Fibroblast of skin of right biceps (primary cell): ENCODE data around the gene EPHB6.

ENCODE experiments used
- DNase-seq: peaks from one replicate; pipeline ENCODE4 v3.0.0-alpha.2; 2013

EPHB6 gene

DNA sequence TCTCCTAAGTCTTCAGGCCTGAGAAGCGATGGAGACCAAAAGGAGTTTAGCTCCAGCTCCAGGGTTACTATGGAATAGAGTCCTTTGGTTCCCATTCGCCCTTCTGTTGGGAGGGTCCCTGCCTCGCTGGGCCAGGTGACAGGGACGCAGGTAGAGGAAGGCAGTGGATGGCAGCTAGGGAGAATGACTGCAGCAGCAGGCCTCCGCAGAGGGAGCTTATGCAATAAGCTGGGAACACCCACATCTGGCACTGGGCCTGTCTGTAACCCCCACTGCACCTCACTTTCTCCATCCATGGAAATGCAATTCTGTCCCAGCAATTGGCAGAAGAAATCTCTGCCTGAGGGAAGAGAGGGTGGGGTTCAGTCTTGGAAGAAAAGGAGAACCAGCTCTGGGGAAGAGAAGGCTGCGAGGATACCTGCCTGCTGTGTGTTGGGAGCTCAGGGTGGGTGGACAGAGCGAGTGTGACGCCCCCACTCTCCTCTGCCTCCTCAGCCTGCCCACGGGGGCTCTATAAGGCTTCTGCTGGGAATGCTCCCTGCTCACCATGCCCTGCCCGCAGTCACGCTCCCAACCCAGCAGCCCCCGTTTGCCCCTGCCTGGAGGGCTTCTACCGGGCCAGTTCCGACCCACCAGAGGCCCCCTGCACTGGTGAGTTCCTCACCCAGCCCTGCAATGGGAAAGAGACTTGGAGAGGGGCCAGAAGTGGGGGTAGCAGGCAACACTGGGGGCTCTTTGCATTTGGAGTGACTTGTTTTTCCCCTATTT lies 10.3 kb downstream of the EPHB6 start:
- no peak for DNase-seq

DNA sequence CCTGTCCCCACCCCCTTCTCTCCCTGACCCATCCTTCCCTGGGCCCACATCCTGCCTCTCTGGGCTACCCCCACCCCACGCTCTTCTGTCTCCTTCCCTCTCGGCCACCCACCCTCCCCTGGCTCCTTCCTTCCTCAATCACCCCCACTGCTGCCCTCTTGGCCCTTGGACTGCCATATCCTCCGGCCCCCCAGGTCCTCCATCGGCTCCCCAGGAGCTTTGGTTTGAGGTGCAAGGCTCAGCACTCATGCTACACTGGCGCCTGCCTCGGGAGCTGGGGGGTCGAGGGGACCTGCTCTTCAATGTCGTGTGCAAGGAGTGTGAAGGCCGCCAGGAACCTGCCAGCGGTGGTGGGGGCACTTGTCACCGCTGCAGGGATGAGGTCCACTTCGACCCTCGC lies 10.9 kb downstream of the EPHB6 start:
- DNase-seq, result no peak

DNA sequence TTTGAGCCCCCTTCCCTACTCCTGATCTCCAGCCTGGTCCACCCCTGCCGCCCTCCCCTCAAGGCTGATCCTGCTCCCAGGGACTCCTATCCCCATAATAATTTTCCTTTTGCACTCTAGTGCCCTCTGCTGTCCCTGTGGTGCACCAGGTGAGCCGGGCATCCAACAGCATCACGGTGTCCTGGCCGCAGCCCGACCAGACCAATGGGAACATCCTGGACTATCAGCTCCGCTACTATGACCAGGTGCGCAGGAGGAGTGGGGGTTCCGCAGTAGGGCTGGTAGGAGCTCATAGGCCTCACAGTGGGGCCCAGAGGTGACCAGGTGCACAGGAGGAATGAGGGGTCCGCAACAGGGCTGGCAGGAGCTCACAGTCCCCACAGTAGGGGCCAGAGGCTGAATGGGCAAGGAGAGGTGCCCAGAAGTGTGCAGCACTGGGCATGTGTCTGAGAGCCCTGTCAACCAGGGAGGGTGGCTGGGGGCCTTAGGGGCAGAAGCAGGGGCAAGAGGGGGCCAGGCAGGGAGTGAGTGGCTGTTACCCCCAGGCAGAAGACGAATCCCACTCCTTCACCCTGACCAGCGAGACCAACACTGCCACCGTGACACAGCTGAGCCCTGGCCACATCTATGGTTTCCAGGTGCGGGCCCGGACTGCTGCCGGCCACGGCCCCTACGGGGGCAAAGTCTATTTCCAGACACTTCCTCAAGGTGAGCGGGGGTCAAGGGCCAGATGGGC lies 11.7 kb downstream of the EPHB6 start:
- peak; percentile 11 for DNase-seq

DNA sequence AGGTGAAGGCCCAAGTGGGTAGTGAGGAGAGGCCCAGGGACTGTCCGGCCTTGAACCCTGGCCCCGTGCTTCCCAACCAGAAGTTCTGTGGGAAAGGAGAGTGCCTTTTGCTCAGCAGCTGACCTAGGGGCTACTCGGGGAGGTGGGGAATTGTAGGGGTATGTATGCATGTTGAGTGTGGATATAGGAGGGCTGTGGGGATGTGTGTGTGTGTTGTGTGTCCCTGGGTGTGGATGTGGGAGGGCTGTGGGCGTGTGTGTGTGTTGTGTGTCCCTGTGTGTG lies 12.2 kb downstream of the EPHB6 start:
- DNase-seq, result no peak

DNA sequence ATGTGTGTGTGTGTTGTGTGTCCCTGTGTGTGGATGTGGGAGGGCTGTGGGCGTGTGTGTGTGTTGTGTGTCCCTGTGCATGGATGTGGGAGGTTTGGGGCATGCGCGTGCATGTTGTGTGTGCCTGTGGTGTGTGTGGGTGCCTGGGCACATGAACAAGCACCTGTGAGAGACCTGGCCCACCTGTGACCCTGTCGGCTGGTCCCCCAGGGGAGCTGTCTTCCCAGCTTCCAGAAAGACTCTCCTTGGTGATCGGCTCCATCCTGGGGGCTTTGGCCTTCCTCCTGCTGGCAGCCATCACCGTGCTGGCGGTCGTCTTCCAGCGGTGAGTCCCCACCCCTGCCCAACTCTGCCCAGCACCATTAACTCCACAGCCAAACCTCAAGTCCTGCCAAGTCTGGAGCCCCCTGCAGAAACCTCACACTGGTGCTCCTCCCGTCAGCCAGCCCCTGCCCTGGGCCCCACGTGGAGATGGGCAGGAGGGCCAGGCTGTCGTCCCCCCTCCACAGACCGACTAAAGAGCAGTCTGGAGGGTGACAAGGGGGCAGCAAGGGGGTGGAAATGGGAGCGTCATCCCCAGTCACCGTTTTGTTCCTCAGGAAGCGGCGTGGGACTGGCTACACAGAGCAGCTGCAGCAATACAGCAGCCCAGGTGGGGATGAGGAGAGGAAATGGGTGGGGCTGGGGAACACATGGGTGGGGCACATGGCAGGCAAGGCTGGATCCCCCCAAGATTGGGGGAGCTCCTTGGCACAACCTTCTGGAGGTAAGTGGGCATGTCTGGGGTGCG lies 12.7 kb downstream of the EPHB6 start:
- no peak for DNase-seq

DNA sequence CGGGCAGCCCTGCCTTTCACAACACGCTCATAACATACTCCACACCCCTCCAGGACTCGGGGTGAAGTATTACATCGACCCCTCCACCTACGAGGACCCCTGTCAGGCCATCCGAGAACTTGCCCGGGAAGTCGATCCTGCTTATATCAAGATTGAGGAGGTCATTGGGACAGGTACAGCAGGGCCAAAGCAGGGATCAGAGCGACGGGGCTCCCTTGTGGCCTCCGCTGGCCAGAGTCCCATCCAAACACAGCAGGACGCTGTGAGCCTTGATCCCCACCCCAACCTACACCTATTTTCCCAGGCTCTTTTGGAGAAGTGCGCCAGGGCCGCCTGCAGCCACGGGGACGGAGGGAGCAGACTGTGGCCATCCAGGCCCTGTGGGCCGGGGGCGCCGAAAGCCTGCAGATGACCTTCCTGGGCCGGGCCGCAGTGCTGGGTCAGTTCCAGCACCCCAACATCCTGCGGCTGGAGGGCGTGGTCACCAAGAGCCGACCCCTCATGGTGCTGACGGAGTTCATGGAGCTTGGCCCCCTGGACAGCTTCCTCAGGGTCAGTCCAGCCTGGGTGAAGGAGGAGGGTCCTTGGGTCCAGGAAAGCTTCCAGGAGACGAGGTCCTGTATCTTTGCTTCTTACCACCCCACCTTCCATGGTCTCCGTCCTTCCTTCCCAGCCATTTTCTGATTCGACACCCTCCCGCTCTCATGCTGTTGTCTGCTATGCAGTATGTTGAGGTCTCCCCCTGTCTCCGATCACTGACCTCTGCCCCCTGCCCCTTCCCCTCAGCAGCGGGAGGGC lies 13.5 kb downstream of the EPHB6 start:
- no peak for DNase-seq

DNA sequence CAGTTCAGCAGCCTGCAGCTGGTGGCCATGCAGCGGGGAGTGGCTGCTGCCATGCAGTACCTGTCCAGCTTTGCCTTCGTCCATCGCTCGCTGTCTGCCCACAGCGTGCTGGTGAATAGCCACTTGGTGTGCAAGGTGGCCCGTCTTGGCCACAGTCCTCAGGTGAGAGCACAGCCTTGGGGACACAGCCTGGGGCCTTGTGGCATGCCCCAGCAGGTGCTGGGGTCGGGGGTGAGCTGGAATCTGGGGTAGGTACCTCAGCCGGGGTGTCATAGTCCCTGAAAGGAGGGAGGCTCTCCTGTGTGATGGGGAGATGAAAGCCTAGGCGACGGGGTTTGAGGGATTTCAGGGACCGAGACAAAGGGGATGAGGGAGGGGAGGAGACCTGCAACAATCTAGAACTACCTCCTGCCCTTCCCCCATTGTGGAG lies 14.1 kb downstream of the EPHB6 start:
- no peak for DNase-seq

DNA sequence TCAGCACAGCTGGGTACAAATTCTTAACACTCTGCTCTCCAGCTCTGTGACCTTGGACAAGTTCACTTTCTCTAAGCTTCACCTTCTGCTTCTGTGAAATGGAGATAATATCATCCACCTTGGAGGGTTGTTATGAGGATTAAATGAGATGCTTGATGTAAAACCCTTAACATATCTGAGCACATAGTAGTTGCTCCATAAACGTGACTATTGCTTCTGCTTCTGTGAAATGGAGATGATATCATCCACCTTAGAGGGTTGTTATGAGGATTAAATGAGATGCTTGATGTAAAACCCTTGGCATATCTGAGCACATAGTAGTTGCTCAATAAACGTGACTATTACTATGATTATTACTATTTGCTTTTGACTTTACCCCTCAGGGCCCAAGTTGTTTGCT lies 14.6 kb downstream of the EPHB6 start:
- DNase-seq, result no peak

DNA sequence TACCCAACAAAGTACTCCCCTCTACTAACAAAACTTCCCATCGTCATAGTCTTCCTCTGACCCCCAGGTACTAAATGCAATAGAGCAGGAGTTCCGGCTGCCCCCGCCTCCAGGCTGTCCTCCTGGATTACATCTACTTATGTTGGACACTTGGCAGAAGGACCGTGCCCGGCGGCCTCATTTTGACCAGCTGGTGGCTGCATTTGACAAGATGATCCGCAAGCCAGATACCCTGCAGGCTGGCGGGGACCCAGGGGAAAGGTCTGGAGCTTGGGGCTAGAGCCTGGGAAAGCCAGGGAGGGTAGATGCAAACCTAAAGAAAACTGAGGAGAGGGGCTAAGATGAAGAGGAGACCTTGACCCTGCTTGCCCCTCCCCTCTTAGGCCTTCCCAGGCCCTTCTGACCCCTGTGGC lies 15.3 kb downstream of the EPHB6 start:
- no peak for DNase-seq

DNA sequence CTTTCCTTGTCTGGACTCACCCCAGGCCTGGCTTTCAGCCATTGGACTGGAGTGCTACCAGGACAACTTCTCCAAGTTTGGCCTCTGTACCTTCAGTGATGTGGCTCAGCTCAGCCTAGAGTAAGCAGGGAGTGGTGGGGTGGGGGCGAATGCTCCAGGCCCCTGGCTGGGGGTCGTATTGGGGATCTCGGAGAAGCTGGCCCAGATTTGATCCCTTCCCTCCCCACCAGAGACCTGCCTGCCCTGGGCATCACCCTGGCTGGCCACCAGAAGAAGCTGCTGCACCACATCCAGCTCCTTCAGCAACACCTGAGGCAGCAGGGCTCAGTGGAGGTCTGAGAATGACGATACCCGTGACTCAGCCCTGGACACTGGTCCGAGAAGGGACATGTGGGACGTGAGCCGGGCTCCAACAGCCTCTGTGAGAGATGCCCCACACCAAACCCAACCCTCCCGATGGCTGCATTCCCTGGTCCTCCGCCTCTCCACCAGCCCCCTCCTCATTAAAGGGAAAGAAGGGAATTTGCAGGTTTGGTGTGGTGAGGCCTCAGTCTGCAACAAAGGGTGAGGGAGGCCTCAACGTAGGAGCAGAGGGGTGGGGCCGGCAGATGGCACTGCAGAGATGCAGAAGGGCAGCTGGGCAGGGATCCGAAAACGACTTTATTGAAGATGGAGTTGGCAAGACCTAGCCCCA lies 15.8 kb downstream of the EPHB6 start:
- DNase-seq, result no peak

DNA sequence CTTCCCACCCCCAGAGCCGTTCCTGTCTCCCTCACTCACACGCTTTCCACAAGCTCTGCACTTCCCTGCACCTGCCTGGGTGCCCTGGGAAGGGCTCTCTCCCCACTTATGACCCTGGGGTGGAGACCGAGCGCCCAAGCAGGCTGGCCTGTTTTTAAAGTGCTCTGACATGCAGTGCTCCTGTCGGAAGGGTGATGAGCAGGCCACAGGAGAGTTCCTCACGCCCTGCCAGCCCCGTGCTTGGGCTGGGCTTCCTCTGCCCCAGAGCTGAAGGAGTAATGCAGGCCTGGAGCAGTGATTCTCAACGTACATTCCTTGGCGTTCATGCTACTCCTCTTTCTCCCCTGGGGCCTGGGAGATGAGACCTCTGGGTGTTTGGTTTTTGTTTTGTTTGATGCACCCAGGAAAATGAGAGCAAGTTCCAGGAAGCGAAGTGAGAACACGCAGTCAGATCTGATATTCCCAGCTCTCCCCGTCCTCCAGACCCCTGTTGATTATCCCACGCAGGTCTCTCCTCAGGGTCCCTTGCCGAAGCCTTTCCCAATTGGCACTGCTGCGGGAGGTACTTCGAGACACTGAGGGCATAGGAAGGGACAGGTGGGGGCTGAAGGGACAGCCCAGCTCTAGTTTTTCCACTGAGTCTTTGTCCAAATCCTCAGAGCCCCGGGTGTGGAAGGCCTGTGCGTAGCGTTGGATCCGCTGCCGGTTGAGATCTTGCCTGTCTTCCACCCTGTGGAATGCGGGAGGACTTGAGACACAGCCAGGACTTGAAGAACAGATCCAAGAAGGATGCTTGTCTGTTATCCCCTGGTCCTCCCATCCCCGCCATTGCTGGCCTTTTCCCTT lies 16.6 kb downstream of the EPHB6 start:
- DNase-seq, result no peak

DNA sequence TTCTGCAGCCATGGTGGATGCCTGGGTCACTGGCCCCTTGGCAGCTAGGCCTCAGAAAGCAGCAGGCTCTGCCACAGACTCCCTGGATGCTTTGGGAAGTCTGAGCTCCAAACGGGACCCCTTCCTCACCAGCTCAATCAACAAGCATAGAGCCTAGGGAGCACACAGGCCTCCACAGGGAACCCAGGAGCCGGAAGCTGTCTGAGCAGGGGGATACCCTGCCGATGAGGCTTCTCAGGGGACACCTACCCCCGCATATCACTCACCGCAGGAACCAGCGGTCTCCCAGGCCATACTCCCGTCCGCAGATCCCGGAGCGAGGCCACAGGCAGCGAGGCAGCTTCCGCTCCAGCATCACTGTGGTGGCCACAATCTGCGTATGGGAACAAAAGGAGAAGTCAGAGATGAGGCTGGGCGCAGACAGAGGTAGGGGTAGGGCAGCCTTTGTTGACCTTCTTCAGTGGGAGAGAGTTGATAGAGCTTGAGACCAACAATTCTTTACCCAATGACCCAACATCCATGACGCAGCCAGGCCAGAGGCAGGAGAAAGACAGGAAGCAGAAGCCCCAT lies 17.3 kb downstream of the EPHB6 start:
- no peak for DNase-seq

DNA sequence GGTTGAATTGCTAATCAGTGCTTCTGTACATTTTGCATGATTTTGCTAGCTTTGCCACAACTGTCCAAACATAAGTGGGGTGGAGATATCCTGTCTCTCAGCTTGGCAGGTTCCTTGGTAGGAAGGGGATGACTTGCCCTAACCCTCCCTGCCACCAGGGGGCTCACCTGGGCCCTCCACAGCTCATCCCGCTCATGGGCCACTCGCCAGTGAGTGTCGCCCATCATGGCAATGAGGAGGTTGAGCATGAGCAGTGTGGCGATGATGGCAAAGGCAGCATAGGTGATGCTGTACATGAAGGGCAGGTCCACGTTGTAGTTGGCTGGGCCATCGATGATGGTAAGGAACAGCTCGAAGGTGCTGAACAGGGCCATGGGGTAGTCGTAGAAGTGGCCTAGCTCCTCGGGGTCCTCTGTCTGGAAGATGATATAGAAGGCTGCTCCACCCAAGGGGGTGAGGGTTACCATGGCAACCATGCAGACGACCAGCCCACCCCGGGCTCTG lies 18.5 kb downstream of the EPHB6 start:
- DNase-seq, result no peak

DNA sequence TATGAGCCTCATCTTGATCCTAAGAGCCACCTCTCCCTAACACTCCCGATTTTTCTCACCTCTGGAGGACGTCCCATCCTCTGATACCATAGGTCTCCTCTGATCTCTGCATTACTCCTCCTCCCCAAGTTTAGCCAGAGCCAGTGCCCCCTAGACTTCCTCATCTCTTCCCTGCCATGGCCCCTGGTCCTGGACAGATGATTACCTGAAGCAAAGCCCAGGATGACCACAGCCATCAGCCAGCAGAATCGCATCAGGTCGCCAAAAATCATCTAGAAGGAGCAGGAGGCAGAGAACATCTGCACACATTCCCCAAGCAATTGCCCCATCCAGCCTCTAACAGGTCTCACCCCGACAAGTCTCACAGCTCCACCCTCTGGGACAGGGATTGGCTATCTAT lies 19.0 kb downstream of the EPHB6 start:
- no peak for DNase-seq

DNA sequence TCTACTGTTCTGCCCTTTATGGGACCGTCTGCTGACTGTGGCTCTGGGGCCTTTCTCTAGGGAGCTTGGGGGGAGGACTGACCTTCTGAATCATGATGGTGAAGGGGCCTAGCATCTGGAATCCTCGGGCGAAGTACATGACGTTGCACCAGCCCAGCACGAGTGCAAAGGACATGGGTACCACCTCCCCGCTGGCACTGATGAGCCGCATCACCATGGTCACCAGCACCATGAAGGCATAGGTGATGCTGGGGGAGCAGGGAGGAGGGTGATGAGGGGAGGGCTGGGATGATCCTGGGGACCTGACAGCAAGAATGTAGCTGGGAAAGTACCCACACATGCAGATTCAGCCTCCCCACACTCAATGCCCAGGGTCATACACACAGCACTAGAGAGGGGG lies 19.5 kb downstream of the EPHB6 start:
- DNase-seq, result no peak

DNA sequence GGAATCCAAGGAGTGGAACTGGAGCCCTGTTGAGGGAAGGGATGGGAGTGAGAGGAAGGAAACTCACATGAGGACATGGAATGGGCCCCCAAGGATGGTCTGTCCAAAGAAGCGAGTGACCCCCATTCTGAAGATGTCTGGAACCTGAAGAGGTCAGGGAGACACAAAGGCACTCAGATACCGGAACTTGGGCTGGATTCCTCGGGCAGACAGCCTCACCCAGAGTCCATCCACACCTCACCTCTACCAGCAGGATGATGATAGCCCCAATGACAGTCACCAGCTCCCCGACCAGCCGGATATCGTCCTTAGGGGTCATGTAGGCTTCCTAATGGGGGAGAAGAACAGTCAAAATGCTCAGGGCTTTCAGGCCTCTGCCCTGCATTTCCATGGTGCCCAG lies 20.0 kb downstream of the EPHB6 start:
- no peak for DNase-seq

DNA sequence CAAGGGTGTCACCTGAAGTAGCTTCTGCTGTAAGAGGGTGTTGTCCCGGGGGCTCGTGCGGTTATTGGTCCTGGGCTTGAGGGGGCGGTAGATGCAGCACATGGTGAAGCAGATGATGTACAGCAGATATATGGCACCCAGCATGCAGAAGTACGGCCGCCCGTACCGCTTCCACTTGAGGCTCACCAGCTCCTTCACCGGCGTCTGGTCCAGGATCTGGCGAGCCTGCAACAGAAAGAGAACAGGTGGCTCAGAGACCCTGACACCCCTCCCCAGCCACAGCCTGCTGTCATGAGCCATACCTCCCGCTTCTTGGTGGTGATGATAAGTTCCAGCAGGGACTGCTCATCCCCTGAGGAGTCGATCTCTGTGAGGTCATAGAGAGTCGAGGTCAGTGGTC lies 20.6 kb downstream of the EPHB6 start:
- DNase-seq, result no peak

DNA sequence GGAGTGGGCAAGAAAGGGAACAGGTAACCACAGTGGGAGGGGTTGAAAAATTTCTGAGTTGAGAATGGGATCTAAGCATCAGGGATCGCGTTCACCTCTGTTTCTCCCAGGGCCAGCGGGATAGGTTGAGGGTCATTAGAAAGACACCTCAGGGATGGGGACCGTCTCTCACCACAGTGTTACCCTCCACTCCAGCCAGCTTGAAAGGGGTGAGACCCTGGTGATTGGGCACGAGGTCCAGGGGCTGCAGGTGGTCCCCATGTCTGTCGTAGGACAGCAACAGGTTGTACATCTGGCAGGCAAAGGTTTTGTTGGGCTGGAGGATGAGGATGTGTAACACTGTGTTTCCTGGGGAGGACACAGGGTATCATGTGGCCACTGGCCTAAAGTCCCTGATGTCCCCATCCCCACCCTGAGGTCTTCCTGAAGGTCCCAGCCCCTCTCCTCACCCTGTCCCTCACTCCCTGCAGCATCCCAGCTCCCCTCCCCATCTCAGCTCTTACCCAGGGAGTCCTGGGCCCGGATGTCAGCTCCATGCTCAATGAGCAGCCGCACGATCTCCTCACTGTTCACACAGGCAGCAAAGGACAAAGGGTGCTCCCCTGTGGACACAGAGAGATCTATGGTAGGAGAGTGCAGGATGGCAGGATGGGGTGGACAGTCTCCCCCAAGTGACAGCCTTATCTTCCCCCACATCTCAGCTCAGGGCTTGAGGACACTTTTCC lies 21.5 kb downstream of the EPHB6 start:
- DNase-seq, result no peak

DNA sequence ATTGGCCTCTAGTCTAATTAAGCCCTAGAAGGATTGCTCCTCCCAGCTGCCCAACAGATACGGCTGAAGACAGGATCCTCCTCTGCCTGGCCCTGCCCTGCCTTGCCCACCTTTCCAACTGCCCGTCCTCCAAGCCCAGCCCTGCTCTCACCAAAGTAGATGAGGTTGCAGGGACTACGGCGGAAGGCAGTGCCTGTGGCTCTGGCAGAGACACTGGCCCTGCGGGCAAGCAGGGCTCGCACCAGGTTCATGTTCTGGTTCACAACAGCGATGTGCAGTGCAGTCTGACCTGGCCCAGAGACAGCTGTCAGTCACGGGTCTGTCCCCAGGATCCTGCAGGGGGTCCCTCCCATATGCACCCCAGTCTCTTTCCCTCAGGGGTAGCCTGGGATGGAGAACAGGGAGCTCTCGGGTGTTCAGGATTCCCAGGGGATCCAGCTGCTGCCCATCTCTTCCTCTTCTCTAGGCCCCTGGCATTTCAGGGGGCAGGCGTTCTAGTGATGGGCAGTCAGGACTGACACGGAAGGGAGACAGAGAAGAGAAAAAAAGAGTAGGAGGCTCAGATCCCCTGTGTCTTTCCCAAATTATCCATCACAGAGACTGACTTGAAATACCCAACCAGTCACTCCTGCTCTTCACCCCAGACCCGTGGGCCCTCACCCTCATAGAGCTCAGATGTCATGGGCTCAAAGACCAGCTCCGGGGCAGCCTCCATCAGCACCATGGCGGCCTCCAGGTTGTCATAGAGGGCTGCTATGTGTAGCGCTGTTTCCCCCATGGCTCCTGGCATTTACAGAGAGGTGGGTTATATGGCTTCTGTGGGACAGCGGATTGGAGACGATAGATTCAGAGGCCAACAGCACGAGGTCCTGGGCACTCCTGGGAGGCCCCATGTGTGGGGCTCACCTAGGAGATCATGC lies 22.4 kb downstream of the EPHB6 start:
- no peak for DNase-seq
